Upper lobe of left lung (tissue), 4 donors: ENCODE measurements around the gene ACP2.

Source experiments
- CTCF ChIP-seq, 6 experiments: fragments of 450-650 bp in 4 of 6; fragments of 200-600 bp in 2 of 6; sonication (generic) in 2 of 6; IDR thresholded peaks; one replicate each; pipeline ENCODE4 v1.5.1; 2016 to 2019; ENCODE audit warnings: antibody characterized with exemption in 6 of 6
- EP300 ChIP-seq, 4 donors: sonication (generic); formaldehyde crosslinking; IDR thresholded peaks; one replicate each; pipeline ENCODE4 v1.5.1; 2017; ENCODE audit warnings: antibody characterized with exemption in 4 of 4, control low read depth in 2 of 4
- POLR2A ChIP-seq, 4 donors: fragments of 450-650 bp; IDR thresholded peaks; one replicate each; pipeline ENCODE4 v1.5.1; 2016 to 2017; ENCODE audit warnings: antibody characterized with exemption in 4 of 4, mild to moderate bottlenecking in 2 of 4
- POLR2AphosphoS5 ChIP-seq, 2 donors: sonication (generic); formaldehyde crosslinking; IDR thresholded peaks; one replicate each; pipeline ENCODE4 v1.5.1; 2017; ENCODE audit warnings: antibody characterized with exemption in 2 of 2

GRCh38 chr11:47259232-47259977 is 10.8 kb upstream of the ACP2 start:
- TF ChIP-seq CTCF (IDR thresholded peaks at IDR 0.05) (peak in 5 of 6 experiments; percentile 37 to 67 (median 52)), POLR2AphosphoS5 (IDR thresholded peaks at IDR 0.05) (no peak), POLR2A (IDR thresholded peaks at IDR 0.05) (no peak), EP300 (IDR thresholded peaks at IDR 0.05) (no peak)
